Gastroesophageal sphincter (tissue), 3 donors: ENCODE results near the gene DNAH8.

Source experiments
- EP300 ChIP-seq: sonication (generic); formaldehyde crosslinking; IDR thresholded peaks from one replicate; pipeline ENCODE4 v1.6.1; 2017; ENCODE audit warnings: antibody characterized with exemption, mild to moderate bottlenecking
- POLR2A ChIP-seq, 2 donors: fragments of 450-650 bp; IDR thresholded peaks; one replicate each; pipeline ENCODE4 v1.6.1; 2017; ENCODE audit warnings: antibody characterized with exemption in 2 of 2, mild to moderate bottlenecking in 2 of 2, moderate library complexity in 1 of 2
- POLR2AphosphoS5 ChIP-seq: sonication (generic); formaldehyde crosslinking; IDR thresholded peaks from one replicate; pipeline ENCODE4 v1.6.1; 2017; ENCODE audit warnings: antibody characterized with exemption
- TF ChIP-seq, protein P1 (sequence below), 4 experiments: fragments of 200-600 bp in 2 of 4; fragments of 450-650 bp in 2 of 4; sonication (generic) in 1 of 4; IDR thresholded peaks; one replicate each; pipeline ENCODE4 v1.5.1; 2017 to 2019; ENCODE audit warnings: antibody characterized with exemption in 4 of 4, mild to moderate bottlenecking in 2 of 4, moderate library complexity in 2 of 4

- TF ChIP-seq POLR2AphosphoS5 (no peak), POLR2A (IDR thresholded peaks at IDR 0.05) (no peak), EP300 (no peak)
- TF ChIP-seq, protein P1, sequence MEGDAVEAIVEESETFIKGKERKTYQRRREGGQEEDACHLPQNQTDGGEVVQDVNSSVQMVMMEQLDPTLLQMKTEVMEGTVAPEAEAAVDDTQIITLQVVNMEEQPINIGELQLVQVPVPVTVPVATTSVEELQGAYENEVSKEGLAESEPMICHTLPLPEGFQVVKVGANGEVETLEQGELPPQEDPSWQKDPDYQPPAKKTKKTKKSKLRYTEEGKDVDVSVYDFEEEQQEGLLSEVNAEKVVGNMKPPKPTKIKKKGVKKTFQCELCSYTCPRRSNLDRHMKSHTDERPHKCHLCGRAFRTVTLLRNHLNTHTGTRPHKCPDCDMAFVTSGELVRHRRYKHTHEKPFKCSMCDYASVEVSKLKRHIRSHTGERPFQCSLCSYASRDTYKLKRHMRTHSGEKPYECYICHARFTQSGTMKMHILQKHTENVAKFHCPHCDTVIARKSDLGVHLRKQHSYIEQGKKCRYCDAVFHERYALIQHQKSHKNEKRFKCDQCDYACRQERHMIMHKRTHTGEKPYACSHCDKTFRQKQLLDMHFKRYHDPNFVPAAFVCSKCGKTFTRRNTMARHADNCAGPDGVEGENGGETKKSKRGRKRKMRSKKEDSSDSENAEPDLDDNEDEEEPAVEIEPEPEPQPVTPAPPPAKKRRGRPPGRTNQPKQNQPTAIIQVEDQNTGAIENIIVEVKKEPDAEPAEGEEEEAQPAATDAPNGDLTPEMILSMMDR (IDR thresholded peaks at IDR 0.05) = no peak
These were observed 227.3 kb downstream of the DNAH8 start for GRCh38 chr6:38942442-38942841.
